ENCODE data around the gene DPH2.

DNA sequence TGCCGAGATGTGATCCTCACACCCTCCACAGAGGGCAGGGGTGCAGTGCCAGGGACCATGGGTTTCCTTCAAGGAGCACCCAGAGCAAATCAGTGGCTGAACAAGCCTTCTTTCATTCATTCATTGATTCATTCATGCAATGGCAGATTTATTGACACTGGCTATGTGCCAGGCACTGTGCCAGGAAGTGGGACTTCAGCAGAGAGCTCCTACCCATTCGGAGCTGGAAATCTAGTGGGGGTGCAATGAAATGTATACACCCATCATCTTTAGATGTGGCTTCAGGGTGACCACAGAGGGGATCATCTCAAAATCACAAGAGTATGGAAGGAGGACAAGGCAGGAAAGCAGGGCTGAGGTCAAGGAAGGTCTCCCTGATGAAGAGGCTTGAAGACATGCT lies 42.6 kb downstream of the DPH2 start:
- no peak for TF ChIP-seq JUND (IDR thresholded peaks at IDR 0.05)
- TF ChIP-seq, protein P1, sequence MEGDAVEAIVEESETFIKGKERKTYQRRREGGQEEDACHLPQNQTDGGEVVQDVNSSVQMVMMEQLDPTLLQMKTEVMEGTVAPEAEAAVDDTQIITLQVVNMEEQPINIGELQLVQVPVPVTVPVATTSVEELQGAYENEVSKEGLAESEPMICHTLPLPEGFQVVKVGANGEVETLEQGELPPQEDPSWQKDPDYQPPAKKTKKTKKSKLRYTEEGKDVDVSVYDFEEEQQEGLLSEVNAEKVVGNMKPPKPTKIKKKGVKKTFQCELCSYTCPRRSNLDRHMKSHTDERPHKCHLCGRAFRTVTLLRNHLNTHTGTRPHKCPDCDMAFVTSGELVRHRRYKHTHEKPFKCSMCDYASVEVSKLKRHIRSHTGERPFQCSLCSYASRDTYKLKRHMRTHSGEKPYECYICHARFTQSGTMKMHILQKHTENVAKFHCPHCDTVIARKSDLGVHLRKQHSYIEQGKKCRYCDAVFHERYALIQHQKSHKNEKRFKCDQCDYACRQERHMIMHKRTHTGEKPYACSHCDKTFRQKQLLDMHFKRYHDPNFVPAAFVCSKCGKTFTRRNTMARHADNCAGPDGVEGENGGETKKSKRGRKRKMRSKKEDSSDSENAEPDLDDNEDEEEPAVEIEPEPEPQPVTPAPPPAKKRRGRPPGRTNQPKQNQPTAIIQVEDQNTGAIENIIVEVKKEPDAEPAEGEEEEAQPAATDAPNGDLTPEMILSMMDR (IDR thresholded peaks at IDR 0.05), result no peak
- no peak for TF ChIP-seq POLR2AphosphoS5 (IDR thresholded peaks at IDR 0.05; ENCODE audit: low read depth, low read length)
- no peak for TF ChIP-seq YY1 (IDR thresholded peaks at IDR 0.05; ENCODE audit: low read depth)
- no peak for TF ChIP-seq MAX (IDR thresholded peaks at IDR 0.05; ENCODE audit: low read depth)
- TF ChIP-seq EP300 (IDR thresholded peaks at IDR 0.05; ENCODE audit: borderline replicate concordance in 1 of 2, low read depth in 1 of 2, low read length in 1 of 2), result no peak
- no peak for TF ChIP-seq PBX3 (IDR thresholded peaks at IDR 0.05)
- TF ChIP-seq RAD21 (IDR thresholded peaks at IDR 0.05; ENCODE audit: low read length), result no peak
- no peak for TF ChIP-seq TEAD4 (IDR thresholded peaks at IDR 0.05; ENCODE audit: borderline replicate concordance, insufficient read depth)
- TF ChIP-seq, protein P2, sequence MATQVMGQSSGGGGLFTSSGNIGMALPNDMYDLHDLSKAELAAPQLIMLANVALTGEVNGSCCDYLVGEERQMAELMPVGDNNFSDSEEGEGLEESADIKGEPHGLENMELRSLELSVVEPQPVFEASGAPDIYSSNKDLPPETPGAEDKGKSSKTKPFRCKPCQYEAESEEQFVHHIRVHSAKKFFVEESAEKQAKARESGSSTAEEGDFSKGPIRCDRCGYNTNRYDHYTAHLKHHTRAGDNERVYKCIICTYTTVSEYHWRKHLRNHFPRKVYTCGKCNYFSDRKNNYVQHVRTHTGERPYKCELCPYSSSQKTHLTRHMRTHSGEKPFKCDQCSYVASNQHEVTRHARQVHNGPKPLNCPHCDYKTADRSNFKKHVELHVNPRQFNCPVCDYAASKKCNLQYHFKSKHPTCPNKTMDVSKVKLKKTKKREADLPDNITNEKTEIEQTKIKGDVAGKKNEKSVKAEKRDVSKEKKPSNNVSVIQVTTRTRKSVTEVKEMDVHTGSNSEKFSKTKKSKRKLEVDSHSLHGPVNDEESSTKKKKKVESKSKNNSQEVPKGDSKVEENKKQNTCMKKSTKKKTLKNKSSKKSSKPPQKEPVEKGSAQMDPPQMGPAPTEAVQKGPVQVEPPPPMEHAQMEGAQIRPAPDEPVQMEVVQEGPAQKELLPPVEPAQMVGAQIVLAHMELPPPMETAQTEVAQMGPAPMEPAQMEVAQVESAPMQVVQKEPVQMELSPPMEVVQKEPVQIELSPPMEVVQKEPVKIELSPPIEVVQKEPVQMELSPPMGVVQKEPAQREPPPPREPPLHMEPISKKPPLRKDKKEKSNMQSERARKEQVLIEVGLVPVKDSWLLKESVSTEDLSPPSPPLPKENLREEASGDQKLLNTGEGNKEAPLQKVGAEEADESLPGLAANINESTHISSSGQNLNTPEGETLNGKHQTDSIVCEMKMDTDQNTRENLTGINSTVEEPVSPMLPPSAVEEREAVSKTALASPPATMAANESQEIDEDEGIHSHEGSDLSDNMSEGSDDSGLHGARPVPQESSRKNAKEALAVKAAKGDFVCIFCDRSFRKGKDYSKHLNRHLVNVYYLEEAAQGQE (IDR thresholded peaks at IDR 0.05; ENCODE audit: low read depth, low read length), result no peak
- TF ChIP-seq RFX5 (IDR thresholded peaks at IDR 0.05; ENCODE audit: low read length), result no peak

Measured in SK-N-SH (cell line).